ENCODE data around the gene OPRM1.

Gene OPRM1

DNA sequence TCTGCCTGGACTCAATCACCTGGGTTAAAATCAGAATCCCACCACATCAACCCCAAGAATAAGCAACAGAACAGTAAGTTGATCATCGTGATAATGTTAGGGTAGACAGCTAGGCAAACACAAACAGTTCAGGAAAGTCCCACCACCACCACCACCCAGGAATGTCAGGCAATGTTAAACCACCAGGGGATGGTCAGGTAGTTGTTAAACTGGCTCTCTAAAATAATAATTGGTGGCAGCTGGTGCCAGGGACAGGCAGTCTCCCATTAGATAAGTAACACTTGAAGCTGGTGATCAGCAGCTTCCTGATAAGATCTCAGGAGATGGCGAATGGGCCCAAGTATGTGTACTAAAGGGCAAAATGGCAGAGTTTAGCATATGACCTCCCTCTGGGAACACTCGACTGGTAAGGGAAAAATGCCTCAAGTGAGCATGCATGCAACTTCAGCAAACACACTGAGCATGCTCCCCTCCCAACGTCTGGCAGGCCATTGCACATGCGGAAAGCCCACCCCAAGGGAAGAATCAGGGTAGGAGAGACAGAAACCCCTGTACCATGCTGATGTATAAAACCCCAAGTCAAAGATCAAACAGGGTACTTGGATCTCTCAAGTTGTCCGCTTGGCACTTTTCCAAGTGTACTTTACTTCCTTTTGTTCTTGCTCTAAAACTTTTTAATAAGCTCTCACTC lies 250.9 kb downstream of the OPRM1 start:
- no peak for TF ChIP-seq CTCF (conservative IDR thresholded peaks at IDR 0.05; ENCODE audit: low read depth, low read length)
- no peak for DNase-seq (ENCODE audit: low read depth)
- no peak overlapping the region for H3K4me3 ChIP-seq (ENCODE audit: low read depth, low read length)

DNA sequence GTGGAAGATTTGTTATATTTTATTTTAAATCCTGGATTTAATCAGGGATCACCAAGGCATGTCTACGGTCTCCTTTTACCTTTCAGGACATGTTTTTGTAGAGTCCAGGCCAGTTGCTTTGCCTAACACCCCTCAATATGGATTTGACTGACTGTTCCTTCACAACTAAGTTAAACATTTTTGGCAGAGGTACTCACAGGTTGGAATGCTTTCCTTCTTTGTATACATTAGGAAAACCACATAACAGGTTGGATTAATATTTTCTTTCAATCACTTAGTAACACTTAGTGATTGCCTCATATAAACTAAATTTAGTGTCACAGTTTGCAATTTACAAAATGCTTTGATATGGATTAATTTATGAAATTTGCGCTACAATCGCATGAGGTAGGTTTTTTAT lies 253.0 kb downstream of the OPRM1 start:
- H3K4me3 ChIP-seq (ENCODE audit: low read depth, low read length): no peak overlapping the region
- no peak for TF ChIP-seq CTCF (conservative IDR thresholded peaks at IDR 0.05; ENCODE audit: low read depth, low read length)
- no peak for DNase-seq (ENCODE audit: low read depth)

- no peak overlapping the region for H3K4me3 ChIP-seq (ENCODE audit: low read depth, low read length)
- no peak for TF ChIP-seq CTCF (conservative IDR thresholded peaks at IDR 0.05; ENCODE audit: low read depth, low read length)
- DNase-seq (ENCODE audit: low read depth): peak; percentile 80
Observed at GRCh38 chr6:154292855-154293519, 253.9 kb downstream of the OPRM1 start.

GRCh38 chr6:154295733-154296132 lies 256.7 kb downstream of the OPRM1 start:
- TF ChIP-seq CTCF (conservative IDR thresholded peaks at IDR 0.05; ENCODE audit: low read depth, low read length): no peak
- no peak for DNase-seq (ENCODE audit: low read depth)
- H3K4me3 ChIP-seq (ENCODE audit: low read depth, low read length): no peak overlapping the region
